Upper lobe of left lung (tissue), 6 donors: ENCODE data around the gene SCGB1A1. TPM values are rescaled to one million over a fixed set of nuclear protein-coding genes. Genes with fewer than 3 reads are reported as not detected.
"Not testable (repeated sequence)": the region's sequence is repeated elsewhere in the genome, so short reads cannot be mapped to it uniquely, and the experiment has no call there.

Source experiments
- ATAC-seq, 2 donors: fragments of 200-7000 bp; cut with Tn5 transposase; one replicate each; pipeline ENCODE4 v1.9.1; 2022; ENCODE audit warnings: mild to moderate bottlenecking in 2 of 2, moderate library complexity in 2 of 2; ENCODE audit not compliant: low FRiP score in 2 of 2
- DNase-seq, 2 donors: peaks; one replicate each; pipeline ENCODE4 v3.0.0-alpha.2; 2019 to 2020
- H3K27ac ChIP-seq, 4 donors: fragments of 200-600 bp; sonication (generic); one replicate each; pipeline ENCODE4 v1.5.1; 2016 to 2019
- H3K27me3 ChIP-seq, 4 donors: fragments of 200-600 bp; sonication (generic); one replicate each; pipeline ENCODE4 v1.5.1; 2017 to 2019
- H3K36me3 ChIP-seq, 4 donors: fragments of 200-600 bp; sonication (generic); one replicate each; pipeline ENCODE4 v1.5.1; 2016 to 2019
- H3K4me1 ChIP-seq, 4 donors: fragments of 200-600 bp; sonication (generic); one replicate each; pipeline ENCODE4 v1.5.1; 2018 to 2019
- H3K4me3 ChIP-seq, 4 donors: fragments of 200-600 bp; sonication (generic); one replicate each; pipeline ENCODE4 v1.5.1; 2017 to 2019; ENCODE audit warnings: mild to moderate bottlenecking in 2 of 4, moderate library complexity in 1 of 4
- H3K9me3 ChIP-seq, 4 donors: fragments of 200-600 bp; sonication (generic); one replicate each; pipeline ENCODE4 v1.5.1; 2018 to 2019
- EP300 ChIP-seq, 4 donors: sonication (generic); formaldehyde crosslinking; IDR thresholded peaks; one replicate each; pipeline ENCODE4 v1.5.1; 2017; ENCODE audit warnings: antibody characterized with exemption in 4 of 4, control low read depth in 2 of 4
- POLR2A ChIP-seq, 4 donors: fragments of 450-650 bp; IDR thresholded peaks; one replicate each; pipeline ENCODE4 v1.5.1; 2016 to 2017; ENCODE audit warnings: antibody characterized with exemption in 4 of 4, mild to moderate bottlenecking in 2 of 4
- POLR2AphosphoS5 ChIP-seq, 2 donors: sonication (generic); formaldehyde crosslinking; IDR thresholded peaks; one replicate each; pipeline ENCODE4 v1.5.1; 2017; ENCODE audit warnings: antibody characterized with exemption in 2 of 2
- WGBS, 2 donors: methylation state at CpG; one replicate each; pipeline ENCODE4 v1.1.5; 2017 to 2018; 5-methylcytosine and 5-hydroxymethylcytosine counted together
- total RNA-seq, 6 donors: library from RNA; depleted of rRNA in 4 of 6; stranded (reverse); fragments of >200 nt in 4 of 6; gene quantifications; one replicate each; pipeline versions ENCODE4 v1.1.0 to v1.2.1, GENCODE V29; 2016 to 2021
- TF ChIP-seq, protein P1 (sequence below), 6 experiments: fragments of 450-650 bp in 4 of 6; fragments of 200-600 bp in 2 of 6; sonication (generic) in 2 of 6; IDR thresholded peaks; one replicate each; pipeline ENCODE4 v1.5.1; 2016 to 2019; ENCODE audit warnings: antibody characterized with exemption in 6 of 6
- donor health status: DM: no; HTN: no; CAD: no; lungs with moderate emphysema.
- donor health status: DM: no; HTN: yes; CAD: no; lungs with severe emphysema.

The SCGB1A1 gene
- total RNA-seq, 6 donors from 2014 or later = 85.4 to 2,572 (median 1,269) TPM

DNA sequence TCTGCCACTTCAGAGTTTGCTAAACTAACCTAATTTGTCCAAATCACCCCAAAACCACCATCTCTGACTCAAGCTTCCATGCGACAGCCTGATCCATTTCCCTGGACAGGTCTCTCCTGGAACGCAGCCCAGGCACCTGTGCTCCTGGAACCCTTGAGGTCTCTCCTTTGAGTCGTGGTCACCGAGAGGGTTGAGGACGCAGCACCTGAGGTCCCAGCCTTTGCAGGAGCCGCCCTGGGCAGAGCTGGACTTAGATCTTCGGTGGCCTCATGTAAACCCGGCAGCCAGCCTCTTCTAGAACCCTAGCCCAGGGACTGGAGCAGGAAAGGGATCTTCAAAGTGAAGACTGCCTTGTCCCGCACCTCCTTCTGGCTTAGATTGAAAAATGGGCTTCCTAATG is 44.0 kb upstream of the SCGB1A1 start:
- Histone ChIP-seq H3K36me3 (peaks cover 0 to 5% (median 0%) of the 10 kb centered on the region in 4 donors), H3K4me3 (no peak overlapping the region), H3K9me3 (no peaks in the 10 kb centered on the region), H3K4me1 (no peaks in the 10 kb centered on the region), H3K27ac (no peak overlapping the region), H3K27me3 (no peaks in the 10 kb centered on the region)
- 92 to 94% methylated on average over 9 of the region's 9 CpGs for WGBS, 2 donors
- DNase-seq (no peak), ATAC-seq (no peak)
- no peak for TF ChIP-seq EP300 (IDR thresholded peaks at IDR 0.05)
- TF ChIP-seq POLR2A (IDR thresholded peaks at IDR 0.05) = no peak
- TF ChIP-seq POLR2AphosphoS5 (IDR thresholded peaks at IDR 0.05) = no peak
- TF ChIP-seq, protein P1, sequence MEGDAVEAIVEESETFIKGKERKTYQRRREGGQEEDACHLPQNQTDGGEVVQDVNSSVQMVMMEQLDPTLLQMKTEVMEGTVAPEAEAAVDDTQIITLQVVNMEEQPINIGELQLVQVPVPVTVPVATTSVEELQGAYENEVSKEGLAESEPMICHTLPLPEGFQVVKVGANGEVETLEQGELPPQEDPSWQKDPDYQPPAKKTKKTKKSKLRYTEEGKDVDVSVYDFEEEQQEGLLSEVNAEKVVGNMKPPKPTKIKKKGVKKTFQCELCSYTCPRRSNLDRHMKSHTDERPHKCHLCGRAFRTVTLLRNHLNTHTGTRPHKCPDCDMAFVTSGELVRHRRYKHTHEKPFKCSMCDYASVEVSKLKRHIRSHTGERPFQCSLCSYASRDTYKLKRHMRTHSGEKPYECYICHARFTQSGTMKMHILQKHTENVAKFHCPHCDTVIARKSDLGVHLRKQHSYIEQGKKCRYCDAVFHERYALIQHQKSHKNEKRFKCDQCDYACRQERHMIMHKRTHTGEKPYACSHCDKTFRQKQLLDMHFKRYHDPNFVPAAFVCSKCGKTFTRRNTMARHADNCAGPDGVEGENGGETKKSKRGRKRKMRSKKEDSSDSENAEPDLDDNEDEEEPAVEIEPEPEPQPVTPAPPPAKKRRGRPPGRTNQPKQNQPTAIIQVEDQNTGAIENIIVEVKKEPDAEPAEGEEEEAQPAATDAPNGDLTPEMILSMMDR (IDR thresholded peaks at IDR 0.05) = no peak

DNA sequence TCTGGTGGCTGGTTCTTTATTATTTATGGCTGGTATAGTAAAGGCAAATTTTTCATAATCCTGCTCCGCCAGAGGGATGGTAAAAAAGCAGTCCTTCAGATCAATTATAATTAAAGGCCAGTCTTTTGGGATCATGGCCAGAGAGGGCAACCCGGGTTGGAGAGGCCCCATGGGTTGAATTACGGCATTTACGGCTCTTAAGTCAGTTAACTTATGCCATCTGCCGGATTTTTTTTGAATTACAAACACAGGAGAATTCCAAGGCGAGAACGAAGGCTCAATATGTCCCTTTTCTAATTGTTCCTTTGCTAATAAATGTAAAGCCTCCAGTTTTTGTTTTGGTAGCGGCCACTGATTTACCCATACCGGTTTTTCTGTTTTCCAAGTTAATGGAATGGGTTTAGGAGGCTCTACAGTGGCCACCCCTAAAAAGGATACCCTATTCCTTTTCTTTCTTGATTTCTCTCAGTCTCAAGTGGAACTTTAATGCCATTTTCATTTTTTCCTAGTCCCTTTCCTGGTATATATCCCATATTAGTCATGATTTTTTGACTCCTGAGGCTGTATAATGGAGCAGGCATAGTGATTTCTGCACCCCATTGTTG is 40.3 kb upstream of the SCGB1A1 start:
- not testable (repeated sequence) for H3K4me3 ChIP-seq

DNA sequence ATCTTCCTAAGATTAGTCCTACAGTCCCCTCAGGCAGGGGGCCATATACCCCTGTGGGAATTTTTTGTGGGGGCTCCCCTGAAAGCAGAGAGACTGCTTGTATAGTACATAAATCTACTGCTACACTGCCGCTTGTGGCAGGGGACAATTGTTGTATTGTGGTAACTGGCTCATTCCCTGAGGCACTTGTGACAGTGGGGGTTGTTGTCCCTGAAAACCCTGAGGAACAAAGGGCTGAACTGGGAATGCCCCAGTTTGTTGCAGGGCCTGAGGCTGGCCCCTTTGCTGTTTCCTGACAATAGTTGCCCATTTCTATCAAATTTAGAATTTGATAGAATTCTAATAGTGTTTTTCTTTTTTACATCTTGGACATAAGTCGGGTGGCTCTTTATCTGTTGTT is 39.2 kb upstream of the SCGB1A1 start:
- not testable (repeated sequence) for H3K27ac ChIP-seq, H3K36me3 ChIP-seq, DNase-seq, H3K27me3 ChIP-seq, H3K9me3 ChIP-seq, H3K4me3 ChIP-seq, ATAC-seq
- 44 to 62% methylated on average over 2 of the region's 2 CpGs for WGBS, 2 donors
- peaks cover 6 to 10% (median 8%) of the 10 kb centered on the region in 4 donors for H3K4me1 ChIP-seq

More for the DNA sequence above, 40.3 kb upstream of the SCGB1A1 start:
- WGBS, 2 donors = 4 to 6% methylated on average over 9 of the region's 9 CpGs
- H3K27me3 ChIP-seq, H3K36me3 ChIP-seq, H3K9me3 ChIP-seq, DNase-seq, ATAC-seq, H3K27ac ChIP-seq: not testable (repeated sequence)
- TF ChIP-seq, protein P1 (IDR thresholded peaks at IDR 0.05) = peak in 5 of 6 experiments; percentile 23 to 61 (median 37)
- peaks cover 6 to 10% (median 8%) of the 10 kb centered on the region in 4 donors for H3K4me1 ChIP-seq

DNA sequence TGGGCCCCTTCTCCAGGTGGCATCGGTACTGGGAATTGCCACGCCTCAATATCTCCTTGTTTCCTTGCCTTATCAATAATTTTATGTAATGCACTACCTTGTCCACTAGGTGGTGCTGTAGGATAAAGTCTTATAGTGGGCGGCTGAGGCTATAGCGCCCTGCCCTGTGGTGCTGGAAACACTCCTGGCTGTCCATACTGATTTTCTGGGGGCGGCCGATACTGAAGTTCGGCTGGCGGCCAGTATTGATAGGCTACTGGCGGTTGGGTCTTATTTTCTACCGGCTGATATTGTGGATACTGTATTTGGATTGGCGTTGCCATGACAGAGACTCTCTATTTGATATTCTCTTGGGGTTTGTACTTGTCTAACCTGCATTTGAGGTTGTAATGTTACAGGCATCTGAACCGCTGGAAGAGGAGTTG is 38.0 kb upstream of the SCGB1A1 start:
- 9% methylated on average over 12 of the region's 12 CpGs for WGBS, 2 donors
- H3K4me3 ChIP-seq = not testable (repeated sequence)
- DNase-seq = peak in 1 of 2 donors; percentile 51

DNA sequence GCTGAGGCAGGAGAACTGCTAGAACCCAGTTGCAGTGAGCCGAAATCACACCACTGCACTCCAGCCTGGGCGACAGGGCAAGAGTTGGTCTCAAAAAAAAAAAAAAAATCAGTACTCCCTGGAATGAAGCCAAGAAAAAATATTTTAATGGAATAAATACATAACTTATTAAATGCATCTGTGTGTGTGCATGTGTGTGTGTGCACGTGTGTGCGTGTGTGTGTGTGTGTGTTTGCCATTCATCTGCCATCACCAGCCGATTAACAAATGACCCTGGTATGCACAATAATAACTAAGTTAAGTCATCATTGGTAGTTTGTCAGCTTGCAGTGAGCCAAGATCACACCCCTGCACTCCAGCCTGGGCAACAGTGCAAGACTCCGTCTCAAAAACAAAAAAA is 35.0 kb upstream of the SCGB1A1 start:
- Histone ChIP-seq H3K27ac (no peak overlapping the region), H3K9me3 (no peaks in the 10 kb centered on the region), H3K4me3 (no peak overlapping the region), H3K4me1 (peaks cover 6 to 10% (median 8%) of the 10 kb centered on the region in 4 donors), H3K27me3 (no peaks in the 10 kb centered on the region), H3K36me3 (no peaks in the 10 kb centered on the region)
- no peak for DNase-seq
- TF ChIP-seq POLR2A (IDR thresholded peaks at IDR 0.05) (no peak), EP300 (IDR thresholded peaks at IDR 0.05) (no peak), POLR2AphosphoS5 (IDR thresholded peaks at IDR 0.05) (no peak)
- TF ChIP-seq, protein P1 (IDR thresholded peaks at IDR 0.05) = no peak
- WGBS, 2 donors = 65 to 73% methylated on average over 6 of the region's 6 CpGs
- no peak for ATAC-seq

More for the DNA sequence above, 38.0 kb upstream of the SCGB1A1 start:
- not testable (repeated sequence) for H3K27me3 ChIP-seq, H3K36me3 ChIP-seq, H3K27ac ChIP-seq, H3K9me3 ChIP-seq
- TF ChIP-seq, protein P1 (IDR thresholded peaks at IDR 0.05) = peak; percentile 60 to 88 (median 74)
- ATAC-seq = peak; percentile 88 to 93
- H3K4me1 ChIP-seq = peaks cover 6 to 10% (median 8%) of the 10 kb centered on the region in 4 donors

DNA sequence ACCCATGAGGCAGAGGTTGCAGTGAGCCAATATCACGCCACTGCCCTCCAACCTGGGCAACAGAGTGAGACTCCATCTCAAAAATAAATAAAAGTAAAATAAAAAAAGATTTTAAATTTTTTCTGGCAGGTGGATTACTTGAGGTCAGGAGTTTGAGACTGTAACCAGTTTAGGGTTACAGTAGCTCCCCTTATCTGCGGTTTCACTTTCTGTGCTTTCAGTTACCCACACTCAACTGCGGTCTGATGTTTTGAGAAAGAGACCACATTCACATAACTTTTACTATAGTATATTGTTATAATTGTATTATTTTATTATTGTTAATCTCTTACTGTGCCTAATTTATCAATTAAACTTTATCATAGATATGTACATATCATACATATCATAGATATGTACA is 32.8 kb upstream of the SCGB1A1 start:
- H3K9me3 ChIP-seq, H3K27me3 ChIP-seq, ATAC-seq, DNase-seq, H3K27ac ChIP-seq, H3K36me3 ChIP-seq, H3K4me3 ChIP-seq, H3K4me1 ChIP-seq: not testable (repeated sequence)
- WGBS, 2 donors = 87 to 88% methylated on average over 3 of the region's 3 CpGs
